ENCODE data around the gene SLC23A1. TPM values are rescaled to one million over a fixed set of nuclear protein-coding genes. Genes with fewer than 3 reads are reported as not detected.

SLC23A1 gene
- total RNA-seq, 6 donors from 2014 or later: 1.1 to 20.1 (median 1.8) TPM; not detected in 1

- Histone ChIP-seq H3K36me3 (no peaks in the 10 kb centered on the region), H3K27ac (peak overlapping the region in 1 of 4 donors; percentile 63), H3K4me1 (peaks cover 6 to 28% (median 20%) of the 10 kb centered on the region in 4 donors), H3K9me3 (no peaks in the 10 kb centered on the region), H3K27me3 (no peaks in the 10 kb centered on the region), H3K4me3 (no peak overlapping the region)
- DNase-seq: no peak
- no peak for TF ChIP-seq POLR2A (IDR thresholded peaks at IDR 0.05)
- no peak for TF ChIP-seq EP300 (IDR thresholded peaks at IDR 0.05)
- 88 to 95% methylated on average over 6 to 7 of the region's 7 CpGs for WGBS, 2 donors
- peak in 1 of 2 donors; percentile 9 for ATAC-seq (ENCODE audit: low FRiP score in 2 of 2)
Observed at GRCh38 chr5:139383993-139384590, 995 bp upstream of the SLC23A1 start.

DNA sequence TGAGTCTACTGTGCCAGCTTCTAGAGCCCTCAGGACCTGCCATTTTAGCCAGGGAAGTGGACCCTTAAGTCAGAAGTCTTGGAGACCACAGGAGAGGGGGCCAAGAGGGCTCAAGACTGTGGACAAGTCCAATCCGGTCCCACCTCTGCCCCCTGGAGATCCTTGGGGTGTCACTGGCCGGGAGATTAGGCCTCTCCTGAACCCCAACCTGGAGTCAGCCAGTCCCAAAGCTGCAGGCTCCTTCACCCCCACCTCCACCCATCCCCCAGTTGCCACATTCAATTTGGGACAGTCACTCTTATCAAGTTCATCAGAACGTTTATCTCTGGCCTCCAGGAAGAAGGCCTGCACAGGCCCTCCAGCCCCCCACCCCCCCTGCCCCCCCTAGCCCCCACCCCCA is 290 bp downstream of the SLC23A1 start:
- H3K4me1 ChIP-seq: peaks cover 6 to 17% (median 12%) of the 10 kb centered on the region in 4 donors
- DNase-seq (no peak), ATAC-seq (ENCODE audit: low FRiP score in 2 of 2) (no peak)

GRCh38 chr5:139381837-139382761 is 998 bp downstream of the SLC23A1 start:
- Histone ChIP-seq H3K4me3 (no peak overlapping the region), H3K27me3 (no peaks in the 10 kb centered on the region), H3K9me3 (no peaks in the 10 kb centered on the region), H3K27ac (no peak overlapping the region), H3K4me1 (peaks cover 6 to 15% (median 11%) of the 10 kb centered on the region in 4 donors), H3K36me3 (peaks cover 0 to 2% (median 0%) of the 10 kb centered on the region in 4 donors)
- TF ChIP-seq POLR2A (IDR thresholded peaks at IDR 0.05) (no peak), EP300 (IDR thresholded peaks at IDR 0.05) (no peak), POLR2AphosphoS5 (IDR thresholded peaks at IDR 0.05) (no peak), CTCF (IDR thresholded peaks at IDR 0.05) (no peak)
- ATAC-seq (ENCODE audit: low FRiP score in 2 of 2) (no peak), DNase-seq (no peak)
- 87 to 91% methylated on average over 22 to 24 of the region's 28 CpGs for WGBS, 2 donors

More for the DNA sequence above, 290 bp downstream of the SLC23A1 start:
- no peaks in the 10 kb centered on the region for H3K9me3 ChIP-seq
- TF ChIP-seq POLR2AphosphoS5 (IDR thresholded peaks at IDR 0.05): no peak
- no peak for TF ChIP-seq EP300 (IDR thresholded peaks at IDR 0.05)
- TF ChIP-seq CTCF (IDR thresholded peaks at IDR 0.05): no peak
- TF ChIP-seq POLR2A (IDR thresholded peaks at IDR 0.05): no peak
- WGBS, 2 donors: 30 to 52% methylated on average over 2 to 3 of the region's 3 CpGs
- no peak overlapping the region for H3K27ac ChIP-seq
- no peaks in the 10 kb centered on the region for H3K27me3 ChIP-seq
- no peaks in the 10 kb centered on the region for H3K36me3 ChIP-seq
- H3K4me3 ChIP-seq: no peak overlapping the region

DNA sequence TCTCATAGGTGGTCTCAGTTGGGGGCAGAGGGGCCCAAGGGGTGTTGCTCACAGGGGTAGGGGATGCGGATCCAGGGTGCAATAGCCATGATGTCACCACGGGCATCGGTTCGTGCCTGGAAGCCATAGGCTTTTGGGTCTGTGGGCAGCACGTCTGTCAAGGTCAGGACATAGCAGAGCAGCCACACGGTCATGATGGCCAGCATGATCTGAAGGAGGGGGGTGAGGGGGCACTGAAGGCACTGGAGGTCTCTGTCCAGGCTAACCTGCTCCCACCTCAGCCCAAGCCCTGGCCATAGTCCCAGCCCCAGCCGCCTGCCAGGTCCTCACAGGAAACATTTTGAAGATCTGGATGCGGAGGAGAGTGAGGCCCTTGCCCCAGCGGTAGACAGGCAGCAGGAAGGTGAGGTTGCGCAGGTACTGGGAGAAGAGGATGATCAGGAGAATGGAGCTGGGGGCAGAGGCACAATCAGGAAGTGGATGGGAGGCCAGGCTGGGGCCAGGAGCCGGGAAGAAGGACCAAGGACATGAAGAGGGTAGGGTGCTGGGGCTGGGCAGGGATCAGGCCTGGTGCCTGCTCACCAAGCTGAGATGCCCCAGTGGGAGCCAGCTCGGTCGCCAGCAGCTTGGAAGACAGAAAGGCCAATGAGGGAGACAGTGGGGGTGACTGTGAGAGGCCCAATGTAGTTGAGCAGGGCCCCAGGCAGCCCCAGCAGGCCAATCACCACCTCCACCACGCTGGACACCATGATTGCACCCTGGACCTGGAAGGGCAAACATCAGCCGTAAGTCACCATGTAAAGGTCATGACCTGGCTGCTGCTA is 3.3 kb downstream of the SLC23A1 start:
- H3K27ac ChIP-seq: no peak overlapping the region
- TF ChIP-seq POLR2AphosphoS5 (IDR thresholded peaks at IDR 0.05): no peak
- no peak for TF ChIP-seq POLR2A (IDR thresholded peaks at IDR 0.05)
- no peak for TF ChIP-seq EP300 (IDR thresholded peaks at IDR 0.05)
- TF ChIP-seq CTCF (IDR thresholded peaks at IDR 0.05): no peak
- 86 to 87% methylated on average over 13 to 15 of the region's 15 CpGs for WGBS, 2 donors
- ATAC-seq (ENCODE audit: low FRiP score in 2 of 2) (no peak), DNase-seq (no peak)
- H3K36me3 ChIP-seq: peaks cover 0 to 9% (median under 1%) of the 10 kb centered on the region in 4 donors
- H3K4me3 ChIP-seq: no peak overlapping the region
- peaks cover 0 to 6% (median 3%) of the 10 kb centered on the region in 4 donors for H3K4me1 ChIP-seq
- no peaks in the 10 kb centered on the region for H3K9me3 ChIP-seq
- no peaks in the 10 kb centered on the region for H3K27me3 ChIP-seq
